Fibroblast of gingiva (primary cell): ENCODE measurements around the gene TMEM43.

ENCODE experiments used
- DNase-seq: peaks from one replicate; pipeline ENCODE4 v3.0.0-alpha.2; 2011; ENCODE audit warnings: low read depth

The TMEM43 gene

DNA sequence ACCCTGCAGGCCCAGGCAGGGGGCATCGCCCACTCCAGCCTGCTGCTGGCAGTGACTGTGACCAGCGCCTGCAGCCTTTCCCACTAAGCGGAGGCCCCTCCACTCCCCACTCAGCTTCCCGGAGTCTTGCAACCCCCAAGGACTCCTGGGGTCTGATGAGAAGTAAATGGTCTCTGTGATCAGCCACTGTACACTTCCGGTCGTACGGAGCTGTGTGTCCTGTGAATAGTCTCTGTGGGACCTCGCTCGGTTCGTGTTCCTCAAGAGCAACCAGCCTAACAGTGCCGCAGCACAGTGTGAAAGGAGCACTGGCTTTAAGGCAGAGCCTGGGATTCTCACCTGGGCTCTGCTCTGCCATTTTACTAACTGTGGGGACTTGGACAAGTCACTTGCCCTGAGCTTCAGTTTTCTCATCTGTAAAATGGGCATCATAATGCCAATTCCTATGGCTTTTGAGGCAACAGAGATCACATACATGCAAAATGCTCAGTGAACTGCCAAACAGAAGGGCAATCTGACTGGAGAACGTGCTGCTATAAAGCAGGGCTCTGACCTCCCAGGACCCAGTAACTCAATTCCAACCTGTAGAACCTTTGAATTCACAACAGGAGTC is 26.7 kb downstream of the TMEM43 start:
- DNase-seq, result no peak

DNA sequence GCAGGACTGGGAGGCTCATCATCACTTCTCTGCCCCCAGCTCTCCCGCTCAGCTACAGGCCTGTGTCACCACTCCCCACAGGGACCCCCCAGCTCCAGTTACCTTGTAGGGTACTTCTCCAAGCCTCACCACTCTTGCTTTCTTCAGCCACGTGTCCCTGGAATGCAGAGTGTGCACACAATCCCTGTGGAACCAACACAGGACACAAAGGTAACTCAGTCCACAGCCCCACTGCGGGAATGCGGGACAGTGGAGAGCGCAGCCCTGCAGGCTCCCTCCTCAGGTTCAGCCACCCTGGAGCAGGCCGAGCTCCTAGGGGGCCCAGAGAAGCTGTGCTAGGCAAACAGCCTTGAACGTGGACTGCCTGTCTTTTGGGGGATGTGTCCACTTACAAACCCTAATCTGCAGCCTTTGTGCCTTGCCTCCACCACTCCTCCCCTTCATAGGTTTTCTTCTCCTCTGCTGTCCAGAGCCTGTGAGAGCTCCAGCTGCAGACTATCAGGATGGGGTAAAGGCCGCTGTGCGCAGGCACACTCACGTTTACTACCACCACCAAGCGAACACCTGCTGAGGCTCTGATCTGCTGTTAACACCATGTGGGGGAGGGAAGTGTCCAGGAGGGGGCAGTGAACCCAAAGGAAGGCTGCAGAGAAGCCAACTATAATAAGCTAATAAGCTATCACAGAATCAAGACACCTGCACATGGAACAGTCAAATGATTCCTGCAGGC is 27.5 kb downstream of the TMEM43 start:
- DNase-seq, result no peak

DNA sequence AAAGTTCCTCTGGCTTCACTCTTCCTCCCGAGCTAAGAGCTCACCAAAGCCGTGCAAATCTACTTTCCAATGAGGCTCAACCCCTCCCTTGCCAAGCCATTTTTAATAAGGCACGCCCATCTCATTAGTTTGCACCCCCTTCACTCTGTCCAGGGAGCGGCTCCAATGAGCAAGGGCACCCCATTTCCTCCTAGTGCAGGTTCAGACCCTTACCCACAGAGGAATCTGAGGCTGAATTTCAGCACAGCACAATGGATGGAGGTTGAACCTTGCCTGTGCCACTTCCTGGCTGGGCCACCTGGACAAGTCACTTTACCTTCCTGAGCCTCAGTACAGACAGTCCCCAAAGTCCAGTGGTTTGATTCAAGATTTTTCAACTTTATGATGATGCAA is 28.1 kb downstream of the TMEM43 start:
- DNase-seq, result no peak

DNA sequence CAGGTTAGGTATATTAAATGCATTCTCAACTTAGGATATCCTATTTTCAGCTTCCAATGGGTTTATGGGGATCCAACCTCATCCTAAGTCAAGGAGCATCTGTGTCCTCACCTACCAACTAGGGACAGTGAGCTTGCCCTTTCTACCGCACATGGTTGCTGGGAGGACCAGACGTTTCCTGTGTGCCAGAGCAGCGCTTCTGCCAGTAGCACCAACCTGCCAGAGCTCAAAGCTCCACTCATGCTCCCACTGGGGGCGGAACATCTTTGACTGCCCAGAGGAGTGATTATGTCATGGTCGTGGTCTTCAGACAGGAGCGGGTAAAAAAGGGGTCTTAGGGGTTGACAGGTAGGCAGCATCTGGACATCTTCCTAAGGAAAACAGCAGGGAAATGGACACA is 28.8 kb downstream of the TMEM43 start:
- no peak for DNase-seq

DNA sequence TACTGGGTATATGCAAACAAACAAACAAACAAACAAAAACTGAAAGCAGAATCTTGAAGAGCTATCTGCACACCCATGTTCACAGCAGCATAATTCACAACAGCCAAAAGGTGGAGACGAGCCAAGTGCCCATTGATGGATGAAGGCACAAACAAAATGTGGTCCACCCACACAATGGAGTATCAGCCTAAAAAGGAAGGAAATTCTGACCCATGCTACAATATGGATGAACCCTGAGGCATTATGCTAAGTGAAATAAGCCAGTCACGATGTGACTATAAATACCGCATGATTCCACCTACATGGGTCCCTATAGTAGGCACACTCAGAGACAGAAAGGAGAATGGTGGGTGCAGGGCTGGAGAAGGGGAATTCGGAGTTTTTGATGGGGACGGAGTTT is 29.4 kb downstream of the TMEM43 start:
- no peak for DNase-seq

DNA sequence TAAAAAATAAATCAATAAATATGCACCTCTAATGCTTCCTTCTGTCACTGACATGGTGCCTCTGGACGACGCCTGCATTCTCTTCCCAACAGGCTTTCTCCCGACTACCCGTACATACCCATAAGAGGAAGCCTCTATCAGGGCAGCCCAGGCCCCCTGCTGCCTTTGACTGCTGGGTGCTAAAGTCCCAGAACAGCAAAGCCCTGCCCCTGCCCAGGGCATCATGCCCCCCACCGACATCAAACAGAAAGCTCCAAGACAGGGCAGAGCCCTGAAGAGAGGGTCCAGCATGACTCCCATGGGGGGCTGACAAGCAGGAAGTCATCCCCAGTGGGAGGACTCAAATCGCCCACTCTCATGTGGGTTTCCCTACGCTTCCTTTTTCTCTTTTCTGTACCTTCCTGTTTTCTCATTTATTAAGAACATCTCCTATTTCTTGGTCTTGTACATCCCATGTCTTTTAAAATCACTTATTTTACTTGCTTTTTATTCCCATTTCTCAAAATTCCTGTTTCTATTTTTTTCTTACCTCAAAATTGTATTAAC is 30.1 kb downstream of the TMEM43 start:
- no peak for DNase-seq

DNA sequence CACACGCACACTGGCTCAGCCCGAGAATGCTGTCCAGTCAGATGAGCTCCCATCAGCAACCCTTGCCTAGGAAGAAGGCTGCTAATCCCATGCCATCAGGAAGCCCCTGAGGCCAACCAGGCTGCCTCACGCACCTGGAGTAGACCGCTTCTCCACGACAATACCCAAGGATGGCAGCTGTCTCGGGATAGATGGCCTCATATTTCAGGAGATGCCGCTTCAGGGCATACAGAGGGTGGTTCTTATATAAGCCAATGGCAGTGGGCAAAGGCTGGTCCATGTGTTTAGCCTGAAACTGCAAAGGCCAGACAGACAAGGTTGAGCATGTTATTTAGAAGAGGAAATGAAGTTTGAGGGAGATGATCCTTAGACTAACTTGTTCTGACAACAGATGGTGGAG is 31.3 kb downstream of the TMEM43 start:
- DNase-seq, result no peak

DNA sequence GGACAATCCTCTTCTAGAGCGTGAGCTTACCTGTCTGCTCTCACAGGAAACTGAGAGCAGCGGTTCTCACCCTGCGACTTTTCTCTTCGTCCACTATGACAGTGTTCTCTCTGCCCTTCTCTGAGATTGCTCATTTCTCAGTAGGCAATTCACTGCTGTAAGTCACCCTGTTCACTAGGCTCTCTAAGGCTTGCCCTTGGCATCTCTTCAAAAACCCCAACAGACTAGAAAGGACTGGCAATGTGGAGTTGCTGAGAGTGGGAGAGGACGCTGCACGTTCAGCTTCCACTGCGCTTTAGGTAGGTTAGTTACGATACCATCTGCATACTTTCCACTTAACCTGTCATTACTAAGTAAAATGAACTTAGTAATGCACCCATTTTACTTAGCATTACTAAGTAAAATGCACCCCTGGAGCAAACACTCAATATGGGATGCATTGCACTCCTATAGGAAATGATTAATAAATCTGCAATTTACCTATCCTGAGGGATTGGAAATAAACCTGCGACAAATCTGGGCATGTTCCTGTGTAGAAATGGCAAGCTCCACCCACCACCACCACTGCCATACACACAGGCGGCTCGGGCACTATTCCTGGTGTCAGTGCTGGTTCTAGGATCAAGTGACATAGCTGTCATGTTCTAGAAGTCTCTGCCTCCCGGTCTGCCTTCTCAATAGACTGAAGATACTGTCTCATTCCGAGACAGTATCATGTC is 32.1 kb downstream of the TMEM43 start:
- DNase-seq, result no peak

DNA sequence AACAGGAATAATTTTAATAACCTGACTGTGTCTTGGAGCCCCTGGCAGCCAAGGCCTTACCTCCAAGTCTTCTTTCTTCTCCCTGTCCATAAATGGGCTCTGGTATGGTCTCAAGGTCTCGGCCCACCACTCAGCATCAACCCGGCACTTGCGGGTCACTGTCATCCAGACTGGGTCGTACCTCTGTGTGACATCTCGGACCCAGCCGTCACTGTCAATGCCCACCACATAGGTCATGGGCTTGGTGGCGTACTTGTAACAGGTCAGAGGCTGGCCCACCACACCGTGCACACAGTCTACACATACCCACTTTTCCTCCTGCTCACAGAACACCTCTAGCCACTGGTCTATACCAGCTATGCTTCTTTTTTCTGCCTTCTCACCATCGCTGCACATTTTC is 33.1 kb downstream of the TMEM43 start:
- no peak for DNase-seq

DNA sequence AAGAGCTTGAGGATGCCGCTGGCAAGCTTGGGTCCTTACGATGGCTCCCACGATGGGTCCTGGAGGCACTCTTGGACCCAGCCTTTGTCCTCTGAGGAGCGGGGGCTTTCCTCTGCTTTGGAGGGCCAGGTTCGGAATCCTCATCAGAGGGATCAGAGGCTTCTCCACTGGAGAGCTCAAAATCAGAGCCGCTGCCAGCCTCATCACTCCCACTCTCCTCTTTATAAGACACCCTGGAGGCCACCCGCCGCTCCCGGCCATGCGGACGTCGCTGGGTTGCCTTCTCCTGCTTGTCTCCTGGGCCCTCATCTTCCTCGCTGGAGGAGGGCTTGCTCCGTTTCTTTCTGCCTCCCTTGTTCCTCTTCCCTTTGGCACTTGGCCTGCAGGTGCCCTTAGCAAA is 33.5 kb downstream of the TMEM43 start:
- DNase-seq, result no peak

DNA sequence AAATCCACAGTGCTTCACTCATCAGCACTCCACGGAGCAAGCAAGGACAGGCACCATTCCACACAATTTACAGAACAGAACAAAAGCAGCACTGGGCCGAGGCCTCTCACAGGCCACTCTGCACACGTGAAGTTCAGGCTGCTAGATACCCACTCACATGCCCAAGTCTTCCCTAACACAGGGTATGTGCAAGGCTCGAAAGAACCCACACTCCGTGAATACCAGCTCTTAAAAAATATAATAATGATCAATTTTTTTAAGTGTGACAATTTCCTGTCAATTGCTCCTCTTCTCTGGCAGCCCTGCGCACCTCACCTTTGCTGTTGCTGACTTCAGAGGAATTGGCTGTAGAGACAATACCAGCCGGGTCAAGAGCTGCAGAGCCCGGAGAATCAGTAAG is 34.6 kb downstream of the TMEM43 start:
- DNase-seq, result no peak

DNA sequence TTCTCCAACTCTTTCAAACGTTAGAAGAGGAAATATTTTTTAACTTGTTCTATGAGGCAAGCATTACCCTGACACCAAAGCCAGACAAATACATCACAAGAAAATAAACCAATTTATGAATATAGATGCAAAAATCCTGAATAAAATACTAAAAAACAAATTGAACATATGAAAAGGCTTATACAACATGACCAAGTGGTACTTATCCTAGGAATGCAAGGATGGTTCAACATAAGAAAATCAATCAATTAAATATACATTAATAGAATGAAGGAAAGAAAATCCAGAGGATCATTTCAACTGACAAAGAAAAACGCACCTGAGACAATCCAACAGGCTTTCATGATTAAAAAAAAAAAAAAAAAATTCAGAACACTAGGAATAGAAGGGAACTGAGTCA is 36.4 kb downstream of the TMEM43 start:
- no peak for DNase-seq

DNA sequence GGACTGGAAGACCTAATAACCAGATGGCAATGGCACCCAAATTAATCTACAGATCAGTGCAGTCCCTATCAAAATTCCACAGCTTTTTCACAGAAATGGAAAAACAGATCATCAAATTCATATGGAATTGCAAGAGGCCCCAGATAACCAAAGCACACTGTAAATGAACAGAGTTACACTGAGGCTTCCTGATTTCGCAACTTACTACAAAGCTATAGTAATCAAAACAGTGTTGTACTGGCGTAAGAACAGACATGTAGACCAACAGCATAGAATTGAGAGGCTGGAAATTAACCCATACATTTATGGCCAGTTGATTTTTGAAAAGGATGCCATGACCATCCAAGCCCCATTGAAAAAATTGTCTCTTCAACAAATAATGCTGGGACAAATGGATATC is 37.3 kb downstream of the TMEM43 start:
- no peak for DNase-seq

DNA sequence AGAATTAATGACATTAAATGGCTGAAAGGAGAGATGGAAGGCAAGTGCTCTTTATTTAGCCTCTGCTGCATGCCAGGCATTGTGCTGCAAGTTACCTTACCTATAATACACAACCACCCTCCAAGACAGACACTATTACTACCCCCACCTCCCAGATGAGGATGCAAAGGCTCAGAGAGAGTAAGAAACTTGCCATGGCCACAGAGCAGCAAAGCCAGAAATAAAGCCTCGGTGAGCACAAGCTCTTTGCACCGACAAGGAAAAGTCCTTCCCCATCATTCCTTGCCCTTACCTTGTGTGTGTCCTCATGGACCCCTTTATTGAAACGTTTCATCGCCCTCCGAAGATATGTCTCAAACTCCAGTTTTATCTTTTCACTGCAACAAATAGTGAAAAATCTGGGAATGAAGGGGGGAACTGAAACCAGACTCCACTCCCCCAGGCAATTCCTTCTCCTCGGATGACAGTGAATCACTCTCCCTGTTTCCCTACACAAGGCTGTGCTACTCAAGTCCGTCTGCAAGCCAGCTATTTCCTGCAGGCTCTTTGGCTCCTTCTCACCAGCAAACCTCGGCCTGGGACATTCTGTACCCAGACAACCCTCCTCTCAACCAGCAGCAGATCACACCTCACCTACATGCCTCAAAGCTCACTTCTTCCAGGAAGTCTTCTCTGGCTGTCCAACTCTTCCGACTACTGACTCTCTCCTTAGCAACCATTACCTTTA is 42.2 kb downstream of the TMEM43 start:
- DNase-seq, result peak; percentile 60

DNA sequence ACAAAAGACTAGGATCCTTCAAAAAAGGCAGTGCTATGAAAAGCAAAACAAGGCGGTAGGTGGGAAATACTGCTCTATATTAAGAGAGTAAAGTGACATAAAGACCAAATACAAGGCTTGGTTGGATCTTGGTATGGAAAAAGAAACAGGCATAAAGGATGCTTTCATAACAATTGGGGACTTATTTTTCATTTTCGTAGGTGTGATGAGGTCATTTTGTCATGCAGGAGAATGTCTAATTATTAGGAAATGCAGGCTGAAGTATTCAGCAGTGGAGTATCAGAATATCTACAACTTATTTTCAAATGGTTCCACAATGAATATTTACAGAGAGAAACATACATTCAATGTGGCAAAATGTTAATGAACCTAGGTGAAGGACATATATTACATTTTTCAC is 44.6 kb downstream of the TMEM43 start:
- no peak for DNase-seq

DNA sequence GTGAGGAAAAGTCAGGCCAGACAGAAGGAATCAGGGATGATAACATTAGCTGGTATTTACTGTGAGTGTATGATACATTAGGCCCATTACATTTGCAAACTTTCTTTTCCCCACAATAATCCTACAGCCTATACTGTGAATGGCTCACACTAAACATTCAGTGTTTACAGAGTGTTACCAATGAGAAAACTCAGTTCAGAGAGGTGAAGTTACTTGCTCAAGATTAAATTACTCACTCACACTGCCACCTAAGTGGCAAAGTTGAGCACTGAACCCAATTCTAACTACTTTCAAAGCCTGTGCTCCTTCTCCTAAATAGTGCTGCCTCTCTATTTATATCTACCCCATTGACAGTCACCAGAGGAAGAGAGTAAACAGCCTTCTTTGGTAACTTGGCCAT is 45.0 kb downstream of the TMEM43 start:
- DNase-seq, result no peak

DNA sequence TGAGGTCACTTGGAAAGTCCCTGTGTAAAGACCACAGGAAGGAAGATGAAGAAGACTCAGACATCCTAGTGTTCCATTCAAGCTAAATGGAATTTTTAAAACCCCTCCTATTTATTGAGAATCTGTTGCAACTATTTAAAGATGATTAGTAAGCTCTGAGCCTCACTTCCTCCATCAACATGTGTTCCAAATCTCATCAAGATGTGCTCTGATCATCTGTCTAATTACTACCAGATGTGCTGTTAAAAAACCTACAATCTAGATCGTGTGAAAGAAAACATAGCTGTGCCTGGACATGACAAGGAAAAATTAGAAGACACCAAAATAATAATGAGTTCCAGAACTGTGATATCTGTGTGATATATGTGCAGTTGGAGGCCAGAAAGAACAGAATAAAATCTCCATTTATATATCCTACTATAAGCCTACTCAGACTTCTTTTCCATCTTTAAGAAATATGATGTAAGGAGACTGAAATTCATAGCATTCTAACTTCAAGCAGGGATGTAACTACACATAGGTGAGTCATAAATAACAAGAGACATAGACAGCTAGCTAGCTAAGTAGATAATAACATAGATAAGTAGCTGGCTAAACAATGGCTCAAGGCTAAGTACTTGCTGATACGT is 45.8 kb downstream of the TMEM43 start:
- DNase-seq, result peak; percentile 59

DNA sequence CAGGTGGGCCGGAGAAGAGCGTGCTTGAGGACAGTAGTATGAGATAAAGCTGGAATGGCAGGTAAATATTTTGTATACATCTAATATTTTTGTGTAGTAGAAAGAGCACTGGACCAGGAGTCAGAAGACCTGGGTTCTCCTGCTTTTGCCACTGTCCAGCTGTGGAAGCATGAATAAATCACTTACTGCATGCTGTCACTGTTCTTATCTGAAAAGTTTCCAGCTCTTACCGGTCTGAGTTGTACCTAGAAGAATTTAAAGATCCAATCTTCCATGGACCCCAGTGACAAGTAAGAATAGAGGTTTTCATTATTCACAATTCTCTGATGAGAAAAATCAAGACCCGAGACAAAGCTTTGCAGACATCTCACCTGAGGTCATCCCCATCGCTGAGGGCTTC is 47.6 kb downstream of the TMEM43 start:
- DNase-seq, result no peak

DNA sequence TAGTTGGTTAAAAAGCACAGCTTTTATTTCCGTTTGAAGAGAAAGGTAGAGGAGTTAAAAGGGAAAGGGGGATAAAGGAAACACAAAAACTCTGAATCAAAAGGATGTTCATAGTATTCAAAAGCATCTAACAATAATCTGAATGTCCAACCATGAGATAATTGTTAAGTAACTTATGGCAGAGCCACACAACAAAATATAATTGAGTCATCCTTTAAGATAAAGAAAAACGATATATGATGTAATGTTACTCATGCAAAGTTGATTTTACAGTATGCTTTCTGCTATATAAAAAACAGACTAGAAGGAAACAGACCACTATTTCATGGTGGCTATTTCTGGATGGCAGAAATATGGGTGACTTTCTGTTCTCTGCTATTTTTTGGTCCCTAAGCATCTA is 49.6 kb downstream of the TMEM43 start:
- no peak for DNase-seq

DNA sequence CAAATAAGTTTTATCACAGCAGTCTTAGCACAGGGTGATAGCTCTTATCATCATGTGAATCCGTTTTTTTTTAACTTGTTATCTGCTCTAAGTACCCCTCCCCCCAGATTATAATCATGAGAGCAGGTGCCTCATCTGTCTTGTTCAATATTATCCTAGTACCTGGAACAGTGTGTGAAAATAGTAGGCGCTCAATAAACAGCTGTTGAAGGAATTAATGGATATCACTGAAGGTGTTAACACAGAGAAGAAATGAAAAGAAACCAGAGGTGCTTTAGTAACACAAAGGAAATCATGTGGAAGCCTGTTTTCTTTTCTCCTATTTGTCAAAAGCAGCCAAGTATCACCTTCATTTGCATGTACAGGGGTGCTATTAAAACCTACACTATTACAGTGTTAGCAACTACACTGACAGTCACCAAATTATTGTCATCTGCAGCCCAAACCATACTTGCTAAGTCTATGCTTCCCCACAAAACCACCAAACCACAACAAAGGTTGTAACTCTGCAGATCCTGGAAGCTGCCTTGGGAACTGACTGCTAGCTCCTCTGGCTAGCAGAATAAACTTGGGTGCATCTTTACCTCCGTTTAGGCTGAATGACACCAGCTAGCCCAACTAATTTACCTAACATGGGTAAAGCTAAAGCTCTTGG is 50.7 kb downstream of the TMEM43 start:
- no peak for DNase-seq

DNA sequence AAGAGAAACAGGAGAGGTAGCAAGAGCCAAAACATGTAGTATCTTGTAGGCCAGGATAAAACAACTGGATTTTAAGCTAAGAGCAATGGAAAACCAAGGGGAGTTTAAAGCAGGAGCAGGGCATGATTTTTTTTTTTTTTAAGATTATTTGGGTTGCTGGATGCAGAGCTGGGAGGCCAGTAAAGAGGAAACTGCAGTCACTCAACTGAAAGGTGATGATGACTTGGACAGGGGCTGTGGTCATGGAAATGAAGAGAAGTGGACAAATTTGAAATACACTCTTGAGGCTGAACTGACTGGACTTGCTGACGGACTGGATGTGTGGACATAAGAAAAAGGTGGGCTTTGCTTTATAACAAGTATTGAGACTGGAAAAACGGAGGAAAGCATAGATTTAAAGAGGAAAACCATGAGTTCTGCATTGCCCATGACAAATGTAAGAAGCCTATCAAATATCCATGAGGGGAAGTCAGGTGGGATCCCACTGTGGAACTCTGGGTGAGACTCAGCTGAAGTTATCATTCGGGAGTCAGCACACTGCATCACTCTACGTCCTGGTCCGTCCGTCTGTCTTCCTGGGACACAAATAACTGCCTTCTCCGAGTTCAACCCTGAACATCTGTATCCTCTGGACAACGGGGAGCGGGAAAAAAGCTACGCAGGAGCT is 52.9 kb downstream of the TMEM43 start:
- no peak for DNase-seq
